Measurements from ENCODE around the gene RHOBTB1. TPM values are rescaled to one million over a fixed set of nuclear protein-coding genes. Genes with fewer than 3 reads are reported as not detected.

The RHOBTB1 gene
- total RNA-seq, 2 experiments from 2014 or later, result not detected

- Histone ChIP-seq H3K9me3 (ENCODE audit: control insufficient read depth in 1 of 2, insufficient read depth in 1 of 2, low read length in 2 of 2) (no peaks in the 10 kb centered on the region), H3K4me3 (ENCODE audit: low read length) (no peak overlapping the region), H3K27me3 (ENCODE audit: control insufficient read depth in 1 of 2, insufficient read depth in 2 of 2, low read length in 2 of 2) (no peaks in the 10 kb centered on the region), H3K36me3 (ENCODE audit: insufficient read depth, low read length) (no peaks in the 10 kb centered on the region), H3K4me1 (ENCODE audit: insufficient read depth, low read length) (no peaks in the 10 kb centered on the region), H3K27ac (ENCODE audit: low read depth in 1 of 2, low read length in 2 of 2) (no peak overlapping the region)
- Mint-ChIP-seq H3K27ac (no peak overlapping the region), H3K9me3 (no peaks in the 10 kb centered on the region), H3K4me3 (no peak overlapping the region), H3K27me3 (peaks cover under 1% of the 10 kb centered on the region), H3K36me3 (ENCODE audit: low read depth) (no peaks in the 10 kb centered on the region), H3K4me1 (ENCODE audit: low read depth) (no peaks in the 10 kb centered on the region)
- ChIA-PET POLR2A (no interaction called here), CTCF (no interaction called here)
- TF ChIP-seq CTCF (IDR thresholded peaks at IDR 0.05), result no peak
- DNase-seq, result no peak
- intact Hi-C loops (cut with DNase I, micrococcal nuclease), result no loop called here
- ATAC-seq (ENCODE audit: poor library complexity), result no peak
These were observed 44.7 kb downstream of the RHOBTB1 start for GRCh38 chr10:60899266-60899665.

- POLR2A ChIA-PET, result no interaction called here
- no peaks in the 10 kb centered on the region for H3K27me3 Mint-ChIP-seq
- TF ChIP-seq CTCF (IDR thresholded peaks at IDR 0.05), result no peak
These were observed 45.7 kb downstream of the RHOBTB1 start for GRCh38 chr10:60898321-60898720.

GRCh38 chr10:60896810-60897209 lies 47.2 kb downstream of the RHOBTB1 start:
- H3K27ac ChIP-seq (ENCODE audit: low read depth in 1 of 2, low read length in 2 of 2), result no peak overlapping the region
- no peak overlapping the region for H3K4me3 Mint-ChIP-seq
- H3K27me3 Mint-ChIP-seq, result peaks cover 4% of the 10 kb centered on the region
- no peaks in the 10 kb centered on the region for H3K4me1 ChIP-seq (ENCODE audit: insufficient read depth, low read length)
- no peaks in the 10 kb centered on the region for H3K36me3 ChIP-seq (ENCODE audit: insufficient read depth, low read length)
- H3K27ac Mint-ChIP-seq, result no peak overlapping the region
- H3K4me1 Mint-ChIP-seq (ENCODE audit: low read depth), result no peaks in the 10 kb centered on the region
- no peaks in the 10 kb centered on the region for H3K36me3 Mint-ChIP-seq (ENCODE audit: low read depth)
- ChIA-PET POLR2A (no interaction called here), CTCF (no interaction called here)
- H3K9me3 ChIP-seq (ENCODE audit: control insufficient read depth in 1 of 2, insufficient read depth in 1 of 2, low read length in 2 of 2), result no peaks in the 10 kb centered on the region
- intact Hi-C loops (cut with DNase I, micrococcal nuclease), result no loop called here
- DNase-seq (no peak), ATAC-seq (ENCODE audit: poor library complexity) (no peak)
- no peak overlapping the region for H3K4me3 ChIP-seq (ENCODE audit: low read length)
- no peak for TF ChIP-seq CTCF (IDR thresholded peaks at IDR 0.05)
- no peaks in the 10 kb centered on the region for H3K27me3 ChIP-seq (ENCODE audit: control insufficient read depth in 1 of 2, insufficient read depth in 2 of 2, low read length in 2 of 2)
- no peaks in the 10 kb centered on the region for H3K9me3 Mint-ChIP-seq

More at GRCh38 chr10:60898321-60898720, 45.7 kb downstream of the RHOBTB1 start:
- no peaks in the 10 kb centered on the region for H3K4me1 ChIP-seq (ENCODE audit: insufficient read depth, low read length)
- Mint-ChIP-seq H3K9me3 (no peaks in the 10 kb centered on the region), H3K27ac (no peak overlapping the region), H3K36me3 (ENCODE audit: low read depth) (no peaks in the 10 kb centered on the region), H3K4me3 (no peak overlapping the region), H3K4me1 (ENCODE audit: low read depth) (no peaks in the 10 kb centered on the region)
- no peak for DNase-seq
- H3K27me3 ChIP-seq (ENCODE audit: control insufficient read depth in 1 of 2, insufficient read depth in 2 of 2, low read length in 2 of 2), result no peaks in the 10 kb centered on the region
- no peaks in the 10 kb centered on the region for H3K36me3 ChIP-seq (ENCODE audit: insufficient read depth, low read length)
- no peak overlapping the region for H3K4me3 ChIP-seq (ENCODE audit: low read length)
- H3K27ac ChIP-seq (ENCODE audit: low read depth in 1 of 2, low read length in 2 of 2), result no peak overlapping the region
- no peak for ATAC-seq (ENCODE audit: poor library complexity)
- CTCF ChIA-PET, result no interaction called here
- H3K9me3 ChIP-seq (ENCODE audit: control insufficient read depth in 1 of 2, insufficient read depth in 1 of 2, low read length in 2 of 2), result no peaks in the 10 kb centered on the region
- intact Hi-C loops (cut with DNase I, micrococcal nuclease), result no loop called here

Data from CD4-positive, alpha-beta T cell (primary cell).